Measurements from ENCODE around the gene TVP23C. TPM values are rescaled to one million over a fixed set of nuclear protein-coding genes. Genes with fewer than 3 reads are reported as not detected.

The TVP23C gene
- total RNA-seq, 1 experiment from 2014 or later = 15.3 TPM

DNA sequence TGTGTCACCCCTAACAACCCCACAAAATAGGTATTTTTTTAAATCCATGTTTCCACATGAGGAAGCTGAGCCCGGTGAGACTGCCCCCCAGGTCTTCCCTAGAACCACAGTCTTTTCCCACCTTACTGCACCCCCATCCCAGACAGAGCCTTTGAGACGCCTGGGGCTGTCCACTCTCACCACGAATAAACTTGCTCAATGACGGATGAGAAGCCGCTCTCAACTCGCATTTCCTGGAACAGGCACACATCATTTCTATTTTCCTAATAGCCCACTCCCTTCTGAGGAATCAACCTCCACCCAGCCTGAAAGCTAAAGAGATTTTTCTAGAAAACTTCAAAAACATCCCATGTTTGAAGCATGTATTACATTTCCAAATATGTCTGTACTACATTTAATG is 81.8 kb downstream of the TVP23C start:
- Histone ChIP-seq H3K9me3 (no peaks in the 10 kb centered on the region), H3K4me1 (0 out of 2 replicates have a peak, but pooled peaks cover 5% of the 10 kb centered on the region), H3K27me3 (replicated peaks; ENCODE audit: control insufficient read depth, insufficient read depth, low read length) (no peaks in the 10 kb centered on the region), H3K36me3 (ENCODE audit: control insufficient read depth, insufficient read depth, low read length) (no peaks in the 10 kb centered on the region), H3K4me3 (ENCODE audit: low read depth, low read length) (no peak overlapping the region)
- intact Hi-C loops (cut with micrococcal nuclease; ENCODE audit: unreplicated experiment) = no loop called here
- no peak for DNase-seq
- no TSS peak for BruUV-seq (replicated peaks)
- Mint-ChIP-seq H3K4me1 (ENCODE audit: low read depth, unreplicated experiment) (peaks cover 14% of the 10 kb centered on the region), H3K9me3 (ENCODE audit: unreplicated experiment) (no peaks in the 10 kb centered on the region), H3K27me3 (ENCODE audit: insufficient read depth, unreplicated experiment) (no peaks in the 10 kb centered on the region), H3K36me3 (ENCODE audit: insufficient read depth, unreplicated experiment) (no peaks in the 10 kb centered on the region), H3K27ac (ENCODE audit: unreplicated experiment) (no peak overlapping the region), H3K4me3 (ENCODE audit: unreplicated experiment) (no peak overlapping the region)
- TF ChIP-seq, protein P1, sequence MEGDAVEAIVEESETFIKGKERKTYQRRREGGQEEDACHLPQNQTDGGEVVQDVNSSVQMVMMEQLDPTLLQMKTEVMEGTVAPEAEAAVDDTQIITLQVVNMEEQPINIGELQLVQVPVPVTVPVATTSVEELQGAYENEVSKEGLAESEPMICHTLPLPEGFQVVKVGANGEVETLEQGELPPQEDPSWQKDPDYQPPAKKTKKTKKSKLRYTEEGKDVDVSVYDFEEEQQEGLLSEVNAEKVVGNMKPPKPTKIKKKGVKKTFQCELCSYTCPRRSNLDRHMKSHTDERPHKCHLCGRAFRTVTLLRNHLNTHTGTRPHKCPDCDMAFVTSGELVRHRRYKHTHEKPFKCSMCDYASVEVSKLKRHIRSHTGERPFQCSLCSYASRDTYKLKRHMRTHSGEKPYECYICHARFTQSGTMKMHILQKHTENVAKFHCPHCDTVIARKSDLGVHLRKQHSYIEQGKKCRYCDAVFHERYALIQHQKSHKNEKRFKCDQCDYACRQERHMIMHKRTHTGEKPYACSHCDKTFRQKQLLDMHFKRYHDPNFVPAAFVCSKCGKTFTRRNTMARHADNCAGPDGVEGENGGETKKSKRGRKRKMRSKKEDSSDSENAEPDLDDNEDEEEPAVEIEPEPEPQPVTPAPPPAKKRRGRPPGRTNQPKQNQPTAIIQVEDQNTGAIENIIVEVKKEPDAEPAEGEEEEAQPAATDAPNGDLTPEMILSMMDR (IDR thresholded peaks at IDR 0.05; ENCODE audit: insufficient read depth in 1 of 2, low read depth in 1 of 2, low read length in 1 of 2, severe bottlenecking in 1 of 2, unreplicated experiment in 1 of 2) = no peak
- POLR2A ChIA-PET = no interaction called here
- CTCF ChIA-PET = no interaction called here

DNA sequence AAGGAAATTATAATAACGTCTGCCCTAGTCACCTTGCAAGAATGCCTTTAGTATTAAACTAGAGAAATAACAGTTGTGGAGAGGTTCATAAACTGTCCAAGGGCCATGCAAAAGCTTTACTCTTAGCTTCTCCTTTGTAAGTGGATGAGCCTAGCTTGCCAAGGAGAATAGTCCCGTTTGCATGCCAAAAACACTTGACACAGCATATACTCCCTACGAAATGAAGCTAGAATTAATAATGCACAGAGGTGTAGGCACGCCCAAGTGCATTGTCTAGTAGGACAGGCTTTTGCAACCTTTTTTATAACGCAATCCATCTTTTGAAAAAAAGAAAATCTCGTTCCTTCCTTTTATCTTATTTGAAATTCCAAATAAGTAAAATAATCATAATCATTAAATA is 83.1 kb downstream of the TVP23C start:
- peaks cover 5% of the 10 kb centered on the region; the same call in 1 of the 2 replicates for H3K4me1 ChIP-seq
- H3K36me3 ChIP-seq (ENCODE audit: control insufficient read depth, insufficient read depth, low read length) = no peaks in the 10 kb centered on the region
- Mint-ChIP-seq H3K4me3 (ENCODE audit: unreplicated experiment) (no peak overlapping the region), H3K36me3 (ENCODE audit: insufficient read depth, unreplicated experiment) (peaks cover 5% of the 10 kb centered on the region), H3K4me1 (ENCODE audit: low read depth, unreplicated experiment) (peaks cover 15% of the 10 kb centered on the region), H3K9me3 (ENCODE audit: unreplicated experiment) (no peaks in the 10 kb centered on the region), H3K27me3 (ENCODE audit: insufficient read depth, unreplicated experiment) (no peaks in the 10 kb centered on the region), H3K27ac (ENCODE audit: unreplicated experiment) (no peak overlapping the region)
- ChIA-PET CTCF (no interaction called here), POLR2A (no interaction called here)
- intact Hi-C loops (cut with micrococcal nuclease; ENCODE audit: unreplicated experiment) = no loop called here
- H3K9me3 ChIP-seq = no peaks in the 10 kb centered on the region
- TF ChIP-seq, protein P1 (IDR thresholded peaks at IDR 0.05; ENCODE audit: insufficient read depth in 1 of 2, low read depth in 1 of 2, low read length in 1 of 2, severe bottlenecking in 1 of 2, unreplicated experiment in 1 of 2) = no peak
- DNase-seq = no peak
- no peaks in the 10 kb centered on the region for H3K27me3 ChIP-seq (replicated peaks; ENCODE audit: control insufficient read depth, insufficient read depth, low read length)
- BruUV-seq (replicated peaks) = no TSS peak
- H3K4me3 ChIP-seq (ENCODE audit: low read depth, low read length) = no peak overlapping the region

DNA sequence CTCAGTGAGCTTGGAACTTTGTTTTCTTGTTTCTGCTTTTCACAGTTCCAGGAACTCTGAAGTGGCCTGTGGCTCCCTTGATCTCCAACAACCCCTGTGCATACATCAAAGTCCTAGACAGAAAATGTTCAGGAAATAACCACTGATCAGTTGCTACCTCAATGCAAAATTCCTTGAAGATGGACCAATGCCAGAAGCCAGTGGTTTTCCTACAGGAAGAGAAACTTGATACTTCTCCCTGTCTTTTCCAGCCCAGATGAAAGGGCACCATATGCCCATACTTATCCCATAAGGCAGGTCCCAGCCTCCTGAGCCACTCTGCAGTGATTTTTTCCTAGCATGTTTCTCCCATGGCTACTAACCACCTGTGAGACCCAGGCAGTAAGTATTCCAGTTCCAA is 83.6 kb downstream of the TVP23C start:
- intact Hi-C loops (cut with micrococcal nuclease; ENCODE audit: unreplicated experiment) = no loop called here
- Mint-ChIP-seq H3K36me3 (ENCODE audit: insufficient read depth, unreplicated experiment) (peaks cover 5% of the 10 kb centered on the region), H3K9me3 (ENCODE audit: unreplicated experiment) (no peaks in the 10 kb centered on the region), H3K4me1 (ENCODE audit: low read depth, unreplicated experiment) (peaks cover 15% of the 10 kb centered on the region), H3K27ac (ENCODE audit: unreplicated experiment) (no peak overlapping the region), H3K4me3 (ENCODE audit: unreplicated experiment) (no peak overlapping the region), H3K27me3 (ENCODE audit: insufficient read depth, unreplicated experiment) (no peaks in the 10 kb centered on the region)
- Histone ChIP-seq H3K9me3 (no peaks in the 10 kb centered on the region), H3K36me3 (ENCODE audit: control insufficient read depth, insufficient read depth, low read length) (no peaks in the 10 kb centered on the region), H3K4me3 (ENCODE audit: low read depth, low read length) (no peak overlapping the region), H3K4me1 (peaks cover 3% of the 10 kb centered on the region; the same call in 1 of the 2 replicates), H3K27me3 (replicated peaks; ENCODE audit: control insufficient read depth, insufficient read depth, low read length) (no peaks in the 10 kb centered on the region)
- ChIA-PET POLR2A (no interaction called here), CTCF (no interaction called here)
- DNase-seq = no peak
- TF ChIP-seq, protein P1 (IDR thresholded peaks at IDR 0.05; ENCODE audit: insufficient read depth in 1 of 2, low read depth in 1 of 2, low read length in 1 of 2, severe bottlenecking in 1 of 2, unreplicated experiment in 1 of 2) = no peak
- BruUV-seq (replicated peaks) = no TSS peak

All from Caco-2 (cell line).